ENCODE results near the gene SLC13A2. TPM values are rescaled to one million over a fixed set of nuclear protein-coding genes. Genes with fewer than 3 reads are reported as not detected.
A peak's percentile ranks its signal among the peaks of the same experiment; 100 is the strongest.

Gene SLC13A2
- total and polyA plus RNA-seq, 11 donors: 0.03 TPM; not detected in 10

- WGBS, 4 donors: 83 to 86% (median 84%) methylated on average over 8 to 16 of the region's 16 CpGs
Observed at GRCh38 chr17:28533091-28533807, 59.8 kb downstream of the SLC13A2 start.

GRCh38 chr17:28534740-28535375, 61.4 kb downstream of the SLC13A2 start:
- no peaks in the 10 kb centered on the region for H3K36me3 ChIP-seq
- TF ChIP-seq CTCF (IDR thresholded peaks at IDR 0.05): no peak
- no peak for TF ChIP-seq POLR2A (IDR thresholded peaks at IDR 0.05)
- peaks cover 0 to 6% (median 0%) of the 10 kb centered on the region in 9 donors for H3K27me3 ChIP-seq
- no peak overlapping the region for H3K27ac ChIP-seq
- no peaks in the 10 kb centered on the region for H3K4me1 ChIP-seq
- 72 to 87% (median 86%) methylated on average over 9 to 11 of the region's 11 CpGs for WGBS, 4 donors
- ATAC-seq (no peak), DNase-seq (no peak)
- no peak overlapping the region for H3K4me3 ChIP-seq
- no peaks in the 10 kb centered on the region for H3K9me3 ChIP-seq
- intact Hi-C loops (cut with DNase I): loop anchor here in 6 of 10 donors (5.0 kb wide), 3 partner anchors 33 to 43 kb away; no protein-coding TSS in a partner anchor

More at GRCh38 chr17:28533091-28533807, 59.8 kb downstream of the SLC13A2 start:
- no peak overlapping the region for H3K27ac ChIP-seq
- TF ChIP-seq POLR2A (IDR thresholded peaks at IDR 0.05): no peak
- no peak for TF ChIP-seq CTCF (IDR thresholded peaks at IDR 0.05)
- ATAC-seq (no peak), DNase-seq (no peak)
- H3K4me3 ChIP-seq: no peak overlapping the region
- intact Hi-C loops (cut with DNase I): loop anchor here in 1 of 10 donors (5.0 kb wide), 1 partner anchor 36 kb away; no protein-coding TSS in a partner anchor
- H3K27me3 ChIP-seq: peaks cover 0 to 6% (median 0%) of the 10 kb centered on the region in 9 donors
- H3K4me1 ChIP-seq: no peaks in the 10 kb centered on the region
- H3K36me3 ChIP-seq: no peaks in the 10 kb centered on the region
- no peaks in the 10 kb centered on the region for H3K9me3 ChIP-seq

GRCh38 chr17:28536532-28537218, 63.2 kb downstream of the SLC13A2 start:
- 63 to 71% (median 69%) methylated on average over 6 to 9 of the region's 9 CpGs for WGBS, 4 donors
- no peaks in the 10 kb centered on the region for H3K36me3 ChIP-seq
- intact Hi-C loops (cut with DNase I): loop anchor here in 5 of 10 donors (5.0 kb wide), 3 partner anchors 34 to 44 kb away; no protein-coding TSS in a partner anchor

More at GRCh38 chr17:28536532-28537218, 63.2 kb downstream of the SLC13A2 start:
- DNase-seq: peak in 1 of 5 donors; percentile 19
- TF ChIP-seq POLR2A (IDR thresholded peaks at IDR 0.05) (no peak), CTCF (IDR thresholded peaks at IDR 0.05) (no peak)
- H3K4me3 ChIP-seq: no peak overlapping the region
- no peaks in the 10 kb centered on the region for H3K4me1 ChIP-seq
- no peak overlapping the region for H3K27ac ChIP-seq
- ATAC-seq: no peak
- no peaks in the 10 kb centered on the region for H3K9me3 ChIP-seq
- H3K27me3 ChIP-seq: peaks cover 0 to 3% (median 0%) of the 10 kb centered on the region in 9 donors

Data from heart left ventricle (tissue), 16 donors.